Testis (tissue), 3 donors: ENCODE data around the gene FRAS1. TPM values are rescaled to one million over a fixed set of nuclear protein-coding genes. Genes with fewer than 3 reads are reported as not detected.

Experiments
- DNase-seq: peaks from one replicate; pipeline ENCODE4 v3.0.0-alpha.2; 2019
- H3K27ac ChIP-seq, 2 donors: fragments of 200-600 bp; sonication (generic); one replicate each; pipeline ENCODE4 v1.5.1; 2019
- H3K27me3 ChIP-seq: fragments of 200-600 bp; sonication (generic); one replicate; pipeline ENCODE4 v1.5.1; 2019
- H3K36me3 ChIP-seq: fragments of 200-600 bp; sonication (generic); one replicate; pipeline ENCODE4 v1.5.1; 2017; ENCODE audit warnings: low read depth; ENCODE audit errors: missing control alignments
- H3K4me1 ChIP-seq: fragments of 200-600 bp; sonication (generic); one replicate; pipeline ENCODE4 v1.5.1; 2019
- H3K4me3 ChIP-seq, 2 donors: fragments of 200-600 bp; sonication (generic); one replicate each; pipeline ENCODE4 v1.5.1; 2017 to 2019
- H3K9me3 ChIP-seq: fragments of 200-600 bp; sonication (generic); one replicate; pipeline ENCODE4 v1.5.1; 2017
- POLR2A ChIP-seq: fragments of 450-650 bp; IDR thresholded peaks from one replicate; pipeline ENCODE4 v1.6.1; 2017; ENCODE audit warnings: antibody characterized with exemption, mild to moderate bottlenecking, moderate library complexity
- WGBS, 2 donors: methylation state at CpG; one replicate each; pipeline ENCODE4 v1.1.5; 2018; 5-methylcytosine and 5-hydroxymethylcytosine counted together
- intact Hi-C: fragments of 100-400 bp; cut with DNase I; formaldehyde crosslinking; loops from one replicate; pipeline ENCODE4 v1.15.1; 2023; ENCODE audit warnings: low total_unique reads
- polyA plus RNA-seq: library from polyadenylated mRNA; stranded (reverse); fragments of 350-450 nt; fragmentation: Illumina TruSeq; extraction: RNeasy Lipid Tissue Mini Kit (QIAGEN cat#74804); gene quantifications from one replicate; pipeline ENCODE4 v1.2.3, GENCODE V29; 2014; ENCODE audit warnings: low read depth, low replicate concordance; ENCODE audit not compliant: insufficient read depth
- total RNA-seq, 2 donors: library from RNA; depleted of rRNA; stranded (reverse); fragments of >200 nt; gene quantifications; one replicate each; pipeline ENCODE4 v1.2.3, GENCODE V29; 2016
- TF ChIP-seq, protein P1 (sequence below), 3 experiments: fragments of 450-650 bp in 2 of 3; fragments of 200-600 bp in 1 of 3; sonication (generic) in 1 of 3; IDR thresholded peaks; one replicate each; pipeline ENCODE4 v1.5.1; 2016 to 2019; ENCODE audit warnings: antibody characterized with exemption in 3 of 3, mild to moderate bottlenecking in 2 of 3, moderate library complexity in 1 of 3

FRAS1 gene
- total and polyA plus RNA-seq, 3 donors from 2014 or later, result 2.2 to 3.7 (median 3.5) TPM

DNA sequence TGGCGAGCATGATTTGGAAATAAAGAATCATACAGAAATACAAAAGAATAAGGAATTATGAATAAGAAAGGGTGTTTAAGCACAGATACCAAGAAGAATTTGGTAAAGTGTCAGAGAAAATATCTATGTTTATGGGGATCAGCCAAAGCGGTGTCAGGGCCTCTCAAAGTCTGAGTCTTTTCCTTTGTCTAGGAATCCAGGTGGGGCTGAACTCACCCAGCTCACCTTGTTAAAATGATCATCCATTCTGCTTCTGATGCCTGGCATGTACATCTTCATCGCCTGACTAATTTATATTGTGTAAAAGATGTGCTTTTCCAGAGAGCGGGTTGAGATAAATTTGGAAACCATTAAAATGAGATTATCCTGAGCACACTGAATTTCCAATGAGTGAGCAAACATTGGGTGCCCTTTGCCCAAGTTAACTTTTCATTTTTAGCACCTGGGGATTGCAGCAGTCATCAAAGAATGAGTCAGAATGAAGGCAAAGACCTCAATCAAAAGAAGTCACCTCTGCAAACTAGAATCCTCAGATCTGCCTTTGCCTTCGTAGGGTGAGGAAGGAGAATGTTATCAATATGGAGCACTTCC, 352.6 kb downstream of the FRAS1 start:
- TF ChIP-seq, protein P1, sequence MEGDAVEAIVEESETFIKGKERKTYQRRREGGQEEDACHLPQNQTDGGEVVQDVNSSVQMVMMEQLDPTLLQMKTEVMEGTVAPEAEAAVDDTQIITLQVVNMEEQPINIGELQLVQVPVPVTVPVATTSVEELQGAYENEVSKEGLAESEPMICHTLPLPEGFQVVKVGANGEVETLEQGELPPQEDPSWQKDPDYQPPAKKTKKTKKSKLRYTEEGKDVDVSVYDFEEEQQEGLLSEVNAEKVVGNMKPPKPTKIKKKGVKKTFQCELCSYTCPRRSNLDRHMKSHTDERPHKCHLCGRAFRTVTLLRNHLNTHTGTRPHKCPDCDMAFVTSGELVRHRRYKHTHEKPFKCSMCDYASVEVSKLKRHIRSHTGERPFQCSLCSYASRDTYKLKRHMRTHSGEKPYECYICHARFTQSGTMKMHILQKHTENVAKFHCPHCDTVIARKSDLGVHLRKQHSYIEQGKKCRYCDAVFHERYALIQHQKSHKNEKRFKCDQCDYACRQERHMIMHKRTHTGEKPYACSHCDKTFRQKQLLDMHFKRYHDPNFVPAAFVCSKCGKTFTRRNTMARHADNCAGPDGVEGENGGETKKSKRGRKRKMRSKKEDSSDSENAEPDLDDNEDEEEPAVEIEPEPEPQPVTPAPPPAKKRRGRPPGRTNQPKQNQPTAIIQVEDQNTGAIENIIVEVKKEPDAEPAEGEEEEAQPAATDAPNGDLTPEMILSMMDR (IDR thresholded peaks at IDR 0.05), result no peak
- TF ChIP-seq POLR2A, result no peak
- Histone ChIP-seq H3K4me3 (no peak overlapping the region), H3K27ac (no peak overlapping the region), H3K4me1 (no peaks in the 10 kb centered on the region), H3K36me3 (no peaks in the 10 kb centered on the region), H3K9me3 (no peaks in the 10 kb centered on the region), H3K27me3 (no peaks in the 10 kb centered on the region)
- WGBS, 2 donors, result 91 to 96% methylated on average over 5 of the region's 5 CpGs
- no peak for DNase-seq
- intact Hi-C loops, result no loop called here

GRCh38 chr4:78410225-78410624, 353.1 kb downstream of the FRAS1 start:
- Histone ChIP-seq H3K36me3 (no peaks in the 10 kb centered on the region), H3K9me3 (no peaks in the 10 kb centered on the region), H3K4me1 (no peaks in the 10 kb centered on the region), H3K27me3 (no peaks in the 10 kb centered on the region), H3K4me3 (no peak overlapping the region), H3K27ac (no peak overlapping the region)
- intact Hi-C loops, result no loop called here
- DNase-seq, result no peak
- TF ChIP-seq, protein P1 (IDR thresholded peaks at IDR 0.05), result no peak
- no peak for TF ChIP-seq POLR2A

DNA sequence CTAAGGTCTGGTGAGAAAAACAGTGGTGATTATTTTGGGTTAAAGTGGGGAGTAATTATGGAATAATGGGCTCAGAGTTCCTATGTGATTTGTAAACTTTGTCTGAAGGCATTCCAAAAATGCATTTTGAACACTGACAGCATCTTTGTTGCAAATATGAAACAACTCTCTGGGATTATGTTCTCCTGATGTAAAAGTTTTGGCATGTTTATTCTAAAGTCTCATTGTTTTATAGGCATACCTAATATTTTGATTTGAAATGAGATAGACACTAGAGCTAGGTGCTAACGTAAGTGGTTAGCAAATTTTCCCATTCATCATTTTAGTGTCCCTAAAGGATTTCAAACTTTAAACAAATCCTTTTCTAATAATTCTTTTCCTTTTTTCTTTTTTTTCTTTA, 353.6 kb downstream of the FRAS1 start:
- 72 to 73% methylated on average over 1 of the region's 1 CpG for WGBS, 2 donors
- TF ChIP-seq, protein P1 (IDR thresholded peaks at IDR 0.05), result no peak
- TF ChIP-seq POLR2A, result no peak

DNA sequence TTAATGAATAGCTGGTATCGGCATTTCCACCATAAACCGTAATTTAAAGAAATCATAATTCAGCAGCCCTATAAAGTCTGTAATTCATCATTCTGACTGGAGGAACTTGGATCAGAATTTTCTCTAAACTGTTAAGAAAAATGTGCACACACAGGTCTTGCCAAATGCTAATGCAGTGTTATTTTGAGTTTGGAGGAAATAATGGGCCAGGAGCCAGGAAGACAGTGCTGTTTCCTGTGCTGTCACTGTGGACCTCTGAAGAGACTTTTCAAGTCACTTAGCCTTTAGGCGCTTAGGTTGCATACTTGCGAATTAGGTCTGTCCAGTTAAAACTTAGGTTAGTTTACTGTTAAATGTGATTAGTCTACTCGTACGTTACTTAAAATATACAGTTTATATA, 357.0 kb downstream of the FRAS1 start:
- H3K36me3 ChIP-seq, result no peaks in the 10 kb centered on the region
- H3K9me3 ChIP-seq, result no peaks in the 10 kb centered on the region
- TF ChIP-seq, protein P1 (IDR thresholded peaks at IDR 0.05), result no peak
- TF ChIP-seq POLR2A, result no peak
- DNase-seq, result no peak
- no peaks in the 10 kb centered on the region for H3K27me3 ChIP-seq
- no peak overlapping the region for H3K27ac ChIP-seq
- intact Hi-C loops, result no loop called here
- WGBS, 2 donors, result 64 to 74% methylated on average over 6 of the region's 6 CpGs
- H3K4me3 ChIP-seq, result no peak overlapping the region
- no peaks in the 10 kb centered on the region for H3K4me1 ChIP-seq

More for the DNA sequence above, 353.6 kb downstream of the FRAS1 start:
- no peaks in the 10 kb centered on the region for H3K9me3 ChIP-seq
- H3K4me3 ChIP-seq, result no peak overlapping the region
- intact Hi-C loops, result no loop called here
- H3K27ac ChIP-seq, result no peak overlapping the region
- H3K36me3 ChIP-seq, result no peaks in the 10 kb centered on the region
- H3K4me1 ChIP-seq, result no peaks in the 10 kb centered on the region
- no peaks in the 10 kb centered on the region for H3K27me3 ChIP-seq
- DNase-seq, result no peak

DNA sequence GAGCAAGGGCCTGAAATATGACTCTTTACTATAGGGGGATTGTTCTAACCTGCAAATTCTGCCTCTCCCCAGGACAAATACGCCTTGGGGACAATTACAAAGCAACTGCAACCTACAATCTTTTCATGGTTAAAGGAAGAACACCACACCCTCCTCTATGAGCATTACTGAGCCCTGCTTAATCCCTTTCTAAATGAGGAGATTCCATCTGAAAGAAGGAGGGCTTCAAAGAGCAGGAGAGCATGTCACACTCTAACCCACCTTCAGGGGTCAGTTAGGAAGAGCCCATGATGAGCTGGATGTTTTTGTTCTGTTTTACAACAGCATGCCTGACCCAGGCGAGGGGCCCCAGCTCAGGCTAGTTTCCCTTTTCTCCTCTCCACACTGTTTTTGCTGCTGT, 360.5 kb downstream of the FRAS1 start:
- no peak for DNase-seq
- Histone ChIP-seq H3K36me3 (no peaks in the 10 kb centered on the region), H3K4me3 (no peak overlapping the region), H3K27me3 (no peaks in the 10 kb centered on the region), H3K4me1 (no peaks in the 10 kb centered on the region), H3K9me3 (no peaks in the 10 kb centered on the region), H3K27ac (no peak overlapping the region)
- intact Hi-C loops, result no loop called here
- 81 to 94% methylated on average over 2 of the region's 2 CpGs for WGBS, 2 donors
- TF ChIP-seq, protein P1 (IDR thresholded peaks at IDR 0.05), result no peak
- no peak for TF ChIP-seq POLR2A
